Activated T-cell treated with anti-CD3 and anti-CD28 coated beads for 4 hours (primary cell): ENCODE data around the gene MPDZ.

Source experiments
- DNase-seq: peaks from one replicate; pipeline ENCODE4 v3.0.0-alpha.2; 2020

MPDZ gene

DNA sequence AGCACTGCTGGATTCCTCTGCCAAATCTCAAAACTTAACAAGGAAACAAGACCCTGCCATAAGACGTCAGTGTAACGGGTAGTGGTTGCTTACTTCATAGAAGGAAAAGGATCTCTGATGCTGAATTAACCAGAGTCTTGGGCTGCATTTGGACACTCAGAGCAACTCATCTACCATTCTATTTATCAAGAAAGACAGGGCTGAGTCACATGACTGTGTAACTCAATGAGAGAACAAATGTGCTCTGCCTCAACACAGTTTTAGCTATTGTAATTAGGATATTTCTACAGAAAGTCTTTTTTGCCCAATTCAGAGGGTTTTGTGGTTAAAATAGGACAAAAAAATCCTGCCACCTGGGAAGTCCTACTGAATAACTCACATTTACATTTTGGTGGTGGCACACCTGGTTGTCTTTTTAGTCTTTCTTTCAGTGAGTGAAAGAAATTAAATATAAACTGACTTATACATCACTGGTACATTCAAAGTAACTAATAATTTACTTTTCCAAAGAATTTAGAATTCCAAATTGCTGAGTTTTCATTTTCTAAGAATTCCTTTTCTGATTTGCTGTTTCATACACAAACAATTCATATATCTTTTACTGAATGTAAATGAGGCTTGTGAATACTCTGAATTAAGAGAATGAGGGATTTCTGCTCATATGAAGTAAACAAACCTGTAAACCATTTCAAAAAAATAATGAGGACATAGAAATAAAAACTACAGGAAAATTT is 104.4 kb downstream of the MPDZ start:
- no peak for DNase-seq

DNA sequence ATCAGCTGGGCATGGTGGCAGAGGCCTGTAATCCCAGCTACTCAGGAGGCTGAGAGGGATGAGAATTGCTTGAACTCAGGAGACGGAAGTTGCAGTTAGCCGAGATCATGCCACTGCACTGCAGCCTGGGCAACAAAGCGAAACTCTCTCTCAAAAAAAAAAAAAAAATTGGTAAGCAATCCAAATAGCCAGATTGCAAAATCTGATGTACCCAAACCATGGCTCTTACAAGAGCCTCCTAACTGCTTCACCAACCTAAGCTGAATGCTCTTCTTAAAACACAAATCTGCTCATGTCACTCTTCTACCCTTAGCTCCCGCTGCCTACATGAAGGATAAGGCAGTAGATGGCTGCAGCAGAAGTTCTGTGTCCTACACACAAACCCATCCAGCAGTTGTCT is 105.9 kb downstream of the MPDZ start:
- no peak for DNase-seq

DNA sequence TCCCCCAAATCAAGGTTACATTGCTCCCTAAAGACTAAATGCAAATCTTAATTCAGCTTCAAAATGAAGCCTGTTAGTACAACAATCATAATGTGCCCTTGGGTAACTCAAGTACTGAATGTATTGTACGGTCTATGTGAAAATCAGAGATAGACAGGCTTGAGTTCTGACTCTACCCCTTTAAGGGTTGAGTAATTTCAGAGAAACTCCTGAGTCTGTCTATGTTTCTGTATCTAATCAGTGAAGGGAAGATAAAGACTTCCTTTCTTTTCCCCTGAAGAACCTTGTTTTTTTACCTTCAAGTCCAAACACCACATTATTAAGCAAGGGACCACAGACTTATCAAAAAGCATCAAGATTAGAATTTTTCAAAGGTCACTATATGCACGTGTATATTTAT is 108.2 kb downstream of the MPDZ start:
- no peak for DNase-seq

DNA sequence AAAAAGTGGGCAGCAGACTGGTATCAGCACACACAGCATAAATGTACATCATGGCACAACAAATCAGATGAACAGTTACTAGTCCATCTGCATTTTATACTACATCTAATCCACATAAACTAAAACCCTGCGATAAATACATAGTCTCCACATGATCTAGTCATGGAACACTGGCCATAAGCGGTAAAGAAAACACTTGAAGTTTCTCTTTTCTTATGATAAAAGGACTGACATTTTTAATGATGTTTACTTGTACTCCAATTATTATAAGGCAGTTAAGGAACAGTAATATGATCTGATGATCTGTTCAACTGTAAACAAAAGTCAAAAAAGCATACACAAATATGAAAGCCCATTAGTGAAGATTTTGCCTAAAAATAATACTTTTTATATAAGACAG is 112.5 kb downstream of the MPDZ start:
- DNase-seq = no peak

DNA sequence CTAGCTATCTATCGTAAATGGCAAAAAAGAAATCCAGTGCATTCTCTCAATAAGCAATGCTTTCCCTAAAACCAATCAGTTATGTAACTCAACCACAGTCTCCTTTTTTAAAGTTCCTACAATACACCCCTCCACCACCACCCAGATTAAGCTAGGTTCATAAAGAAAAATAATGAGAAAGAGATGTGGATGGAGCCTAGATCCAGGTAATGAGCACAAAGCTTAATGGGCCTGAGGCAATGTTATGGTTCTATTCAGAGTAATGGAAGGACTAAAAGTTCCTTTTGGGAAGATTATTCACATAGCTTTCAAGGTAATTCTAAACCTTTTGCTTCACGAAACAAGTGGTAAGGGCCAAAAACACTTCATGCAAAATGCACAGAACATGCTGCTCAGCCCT is 113.5 kb downstream of the MPDZ start:
- no peak for DNase-seq

DNA sequence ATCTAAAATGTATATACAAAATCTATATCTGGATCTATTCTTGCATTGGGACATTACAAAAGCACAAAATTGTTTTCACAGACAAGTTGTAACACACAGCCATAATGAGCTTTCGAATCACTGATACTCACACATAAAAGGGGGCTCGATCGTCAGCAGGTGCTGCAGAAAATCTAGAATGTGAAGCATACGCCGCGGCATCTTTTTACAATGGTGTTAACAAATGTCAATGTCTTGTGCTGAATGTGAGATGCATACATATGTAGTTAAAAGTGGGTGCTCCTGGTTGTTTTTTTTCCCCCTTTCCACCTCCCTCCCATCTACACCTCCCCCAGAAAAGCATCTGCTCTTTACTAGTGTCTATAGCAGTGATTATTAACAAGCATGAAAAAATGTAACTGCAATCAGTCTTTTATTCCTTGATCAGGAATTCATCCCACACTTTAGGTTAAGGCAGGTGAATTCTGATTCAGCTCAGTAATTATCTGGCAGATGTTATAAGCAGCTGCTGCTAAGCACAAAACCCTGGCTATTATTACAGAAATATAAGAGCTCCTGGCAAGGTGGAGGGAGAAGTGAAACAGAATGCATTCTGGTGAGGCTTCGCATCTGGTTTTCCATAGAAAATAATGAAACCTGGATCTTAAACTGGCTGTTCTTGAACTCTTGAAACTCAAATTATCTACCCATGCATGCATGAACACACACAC is 114.1 kb downstream of the MPDZ start:
- no peak for DNase-seq

- DNase-seq = no peak
Observed at GRCh38 chr9:13163946-13164345, 115.5 kb downstream of the MPDZ start.

DNA sequence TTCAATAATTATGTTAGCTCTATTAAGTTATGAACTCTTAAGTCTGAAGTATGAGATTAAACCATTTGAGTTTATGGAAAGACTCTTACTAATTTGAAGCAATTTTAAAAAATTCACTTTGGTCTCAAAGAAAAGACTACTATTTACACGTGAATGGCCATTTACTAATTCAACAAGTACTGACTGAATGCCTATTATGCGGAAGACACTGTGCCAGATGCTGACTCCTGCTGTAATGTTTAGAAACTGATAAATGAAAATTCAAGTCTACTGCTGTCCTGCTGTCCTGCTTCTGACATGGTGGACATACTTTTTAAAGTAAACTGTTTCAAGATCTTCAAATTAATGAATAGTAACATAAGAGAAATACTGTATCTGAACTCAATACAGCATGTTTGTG is 116.2 kb downstream of the MPDZ start:
- no peak for DNase-seq

DNA sequence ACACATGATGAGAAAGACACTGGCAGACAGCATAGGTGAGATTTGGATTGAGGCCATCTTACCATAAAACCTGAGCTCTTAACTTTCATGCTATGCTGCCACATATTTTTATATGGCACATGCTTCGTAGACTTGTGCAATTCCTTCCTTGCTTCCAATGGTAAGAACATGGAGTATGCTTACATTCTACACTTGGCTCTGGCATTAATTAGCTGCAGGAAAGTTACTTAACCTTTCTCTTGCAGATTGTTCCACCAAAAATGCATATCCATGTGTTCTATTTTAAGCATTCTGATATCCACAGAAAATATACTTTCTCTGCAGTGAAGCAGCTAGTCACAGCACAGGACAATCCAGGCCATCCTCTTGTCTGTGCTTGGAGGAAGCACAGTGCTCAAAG is 119.4 kb downstream of the MPDZ start:
- DNase-seq = no peak

DNA sequence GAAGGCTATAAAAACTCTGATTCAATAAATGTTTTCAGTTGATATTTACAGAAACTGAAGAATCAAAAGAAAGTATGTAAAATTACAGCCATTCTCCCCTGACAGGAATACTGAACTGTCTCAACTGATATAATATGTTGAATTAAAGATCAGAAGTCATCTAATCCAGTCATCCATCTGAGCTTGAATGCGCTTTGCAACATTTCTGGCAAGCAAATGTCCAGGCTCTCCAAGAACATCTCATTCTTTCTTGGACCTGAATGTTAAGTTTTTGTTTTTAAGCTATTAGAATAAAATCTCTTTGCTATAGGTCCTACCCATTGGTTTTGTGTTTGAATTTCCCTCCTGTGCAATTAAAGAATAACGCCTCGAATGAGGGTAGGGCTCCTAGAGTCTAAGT is 120.5 kb downstream of the MPDZ start:
- no peak for DNase-seq

GRCh38 chr9:13151489-13151888 is 128.0 kb downstream of the MPDZ start:
- no peak for DNase-seq

DNA sequence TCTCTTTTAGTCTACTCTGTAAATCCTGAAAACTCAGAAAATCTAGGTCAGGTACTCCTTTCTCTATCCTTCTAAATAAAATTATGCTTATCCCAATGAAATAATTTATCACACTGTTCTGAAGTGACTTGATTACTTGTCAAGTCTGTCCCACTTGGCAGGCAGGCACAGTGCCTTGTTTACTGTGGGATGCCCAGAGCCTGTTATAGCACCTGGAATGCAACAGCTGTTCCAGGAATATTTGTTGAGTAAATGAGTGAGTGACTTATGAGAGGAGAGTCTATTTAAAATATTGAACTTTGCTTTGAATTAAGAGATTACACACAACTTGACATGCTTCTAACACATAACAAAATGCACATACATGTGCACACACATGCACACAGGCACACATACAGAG is 130.0 kb downstream of the MPDZ start:
- no peak for DNase-seq

- DNase-seq = no peak
Observed at GRCh38 chr9:13146840-13147239, 132.7 kb downstream of the MPDZ start.

GRCh38 chr9:13145340-13145739 is 134.2 kb downstream of the MPDZ start:
- no peak for DNase-seq

DNA sequence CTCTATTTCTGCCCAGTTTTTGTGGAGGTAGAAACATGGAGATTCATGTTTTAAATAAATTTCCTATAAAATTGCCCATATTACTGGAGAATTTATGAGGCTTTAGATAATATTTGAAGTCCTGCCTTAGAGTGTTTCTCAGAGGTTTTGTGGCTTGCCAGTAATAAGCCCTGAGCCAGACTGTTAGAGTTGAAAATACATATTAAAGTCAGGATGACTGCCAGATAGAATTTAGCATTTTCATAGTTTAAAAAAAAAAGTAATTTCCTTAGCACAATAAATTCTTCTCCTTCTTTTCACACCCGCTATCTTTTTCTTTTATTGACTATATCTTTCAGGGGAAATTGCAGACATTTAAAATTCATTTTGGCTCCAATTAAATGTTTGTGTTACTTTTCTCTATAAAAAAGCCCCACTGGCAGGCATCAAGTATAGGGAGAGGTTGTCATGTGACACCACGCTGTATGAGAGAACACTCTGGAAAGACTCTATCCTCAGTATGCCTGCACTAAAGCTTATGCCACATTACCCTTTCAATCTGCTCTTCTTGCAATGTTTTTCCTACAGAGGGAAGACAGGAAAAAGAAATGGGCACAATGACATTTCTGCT is 135.2 kb downstream of the MPDZ start:
- no peak for DNase-seq

DNA sequence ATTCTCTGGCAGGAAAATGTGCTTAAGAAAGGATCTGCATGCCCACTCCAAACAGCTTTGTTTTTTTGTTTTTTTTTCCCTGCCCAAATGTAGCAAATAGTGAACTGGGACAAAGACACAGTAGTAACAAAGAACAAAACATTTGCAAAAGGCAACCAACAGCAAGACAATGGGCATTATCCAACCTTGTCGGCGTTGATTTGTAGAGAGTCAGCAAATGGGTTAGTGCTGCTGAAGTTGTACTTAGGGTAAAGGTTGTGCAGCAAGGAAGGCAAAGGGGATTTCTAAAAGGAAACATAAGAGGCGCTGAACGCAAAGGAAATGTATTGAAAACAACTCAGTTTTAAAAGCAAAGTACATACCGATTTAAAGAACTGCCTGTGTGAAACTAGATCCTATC is 136.2 kb downstream of the MPDZ start:
- DNase-seq = no peak

GRCh38 chr9:13142776-13143175 is 136.7 kb downstream of the MPDZ start:
- DNase-seq = no peak

GRCh38 chr9:13141629-13142028 is 137.9 kb downstream of the MPDZ start:
- no peak for DNase-seq

DNA sequence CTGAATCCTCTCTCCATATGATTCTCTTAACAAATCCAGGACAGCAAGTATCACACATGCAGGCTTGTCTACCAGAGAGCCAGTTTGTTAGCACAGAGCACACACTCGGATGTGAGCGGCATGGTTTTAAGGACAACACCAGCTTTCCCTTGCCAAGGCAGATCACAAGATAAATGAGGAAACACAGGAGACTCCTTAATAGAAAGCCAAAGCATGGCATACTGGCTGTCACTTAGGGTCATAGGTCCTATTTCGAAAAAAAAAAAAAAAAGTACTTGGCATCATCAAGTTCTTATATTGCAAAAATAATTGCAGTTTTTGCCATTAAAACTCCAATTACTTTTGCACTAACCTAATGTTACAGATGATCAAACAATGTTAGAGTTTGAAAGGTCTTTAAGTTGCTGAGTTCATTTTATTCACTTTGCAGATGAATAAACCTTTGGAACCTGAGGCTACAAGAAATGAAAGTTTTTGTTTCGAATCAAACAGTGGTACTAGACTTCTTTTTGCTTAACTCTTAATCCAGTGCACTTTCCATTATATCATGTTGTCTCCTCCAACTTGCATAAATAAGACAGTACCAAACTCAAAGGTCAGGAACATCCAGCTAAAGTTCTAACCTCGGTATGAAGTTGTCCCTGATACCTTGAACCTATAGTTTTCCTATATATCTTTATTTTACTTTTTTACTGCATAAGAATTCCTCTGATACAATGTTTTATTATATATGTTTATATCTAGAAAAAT is 138.5 kb downstream of the MPDZ start:
- DNase-seq = no peak

GRCh38 chr9:13139641-13140171 is 139.8 kb downstream of the MPDZ start:
- DNase-seq = no peak

DNA sequence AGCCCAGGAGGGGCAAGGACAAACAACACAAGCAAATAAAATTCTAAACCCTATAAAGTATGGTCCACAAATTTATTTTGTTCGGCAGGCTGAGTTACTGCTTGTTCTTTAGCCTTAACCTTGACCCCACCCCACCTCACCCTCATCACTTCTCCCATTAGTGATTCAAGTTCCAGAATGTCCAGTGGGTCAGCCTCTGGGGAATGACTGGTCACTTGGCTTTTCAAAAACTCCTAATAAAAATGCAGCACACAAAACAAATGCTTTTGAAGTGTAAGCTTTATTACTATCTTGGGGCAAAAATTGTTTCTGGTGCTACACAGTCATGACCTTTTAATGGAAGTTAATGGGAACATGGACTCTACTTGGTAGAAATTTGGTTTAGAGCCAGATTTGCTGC is 142.1 kb downstream of the MPDZ start:
- DNase-seq = no peak

- no peak for DNase-seq
Observed at GRCh38 chr9:13131991-13132390, 147.5 kb downstream of the MPDZ start.

DNA sequence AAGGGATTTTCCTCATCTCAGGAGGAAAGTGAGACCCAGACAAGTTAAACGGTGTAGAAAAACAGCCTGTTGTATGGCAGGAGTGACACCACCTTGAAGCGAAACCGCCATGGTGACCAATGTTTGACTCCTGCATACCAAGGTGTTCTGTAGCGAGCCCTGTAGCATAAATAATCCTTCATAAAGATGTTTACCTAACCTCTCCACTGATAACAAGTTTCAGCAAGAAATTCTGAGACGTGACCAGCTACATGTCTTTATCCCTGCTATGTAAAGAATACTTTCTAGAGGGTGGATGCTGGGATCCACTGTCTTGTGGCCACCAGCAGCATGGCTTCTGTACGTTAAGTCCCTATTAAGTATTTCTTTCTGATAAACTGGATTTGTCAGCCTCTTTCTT is 148.1 kb downstream of the MPDZ start:
- no peak for DNase-seq
